ENCODE measurements around the gene CDK17. TPM values are rescaled to one million over a fixed set of nuclear protein-coding genes. Genes with fewer than 3 reads are reported as not detected.
"Not testable (repeated sequence)": the region's sequence is repeated elsewhere in the genome, so short reads cannot be mapped to it uniquely, and the experiment has no call there.

CDK17 gene
- polyA plus RNA-seq, 1 of the 3 experiments (the other 2 are of a cell fraction), result 11.7 TPM

GRCh38 chr12:96343347-96343954, 56.8 kb downstream of the CDK17 start:
- DNase-seq, result no peak
- Histone ChIP-seq H4K20me1 (ENCODE audit: insufficient read depth) (peaks cover 33% of the 10 kb centered on the region), H3K4me3 (ENCODE audit: low read depth in 2 of 2, low read length in 1 of 2) (no peak overlapping the region)

GRCh38 chr12:96339666-96340065, 60.6 kb downstream of the CDK17 start:
- H3K4me1 ChIP-seq (ENCODE audit: control insufficient read depth in 1 of 2, insufficient read depth in 2 of 2, low read depth in 1 of 2, low read length in 1 of 2); H3K4me3 ChIP-seq (ENCODE audit: low read depth in 2 of 2, low read length in 1 of 2); DNase-seq; H3K27me3 ChIP-seq (ENCODE audit: insufficient read depth); CTCF ChIA-PET; H2AFZ ChIP-seq (ENCODE audit: low read depth); H3F3A ChIP-seq (replicated peaks; ENCODE audit: insufficient read depth); H3K4me2 ChIP-seq; H3K9me2 ChIP-seq; H3K27ac ChIP-seq (ENCODE audit: low read depth in 2 of 2, low read length in 1 of 2); POLR2A ChIA-PET; H3K9ac ChIP-seq: not testable (repeated sequence)
- H3K36me3 ChIP-seq (replicated peaks in 1 of 2; ENCODE audit: control insufficient read depth in 1 of 2, insufficient read depth in 2 of 2, low read length in 1 of 2), result peaks cover 0 to 42% of the 10 kb centered on the region in 2 experiments
- H4K20me1 ChIP-seq (ENCODE audit: insufficient read depth), result peaks cover 24% of the 10 kb centered on the region
- WGBS (ENCODE audit: low lambda C conversion rate), result 97% methylated on average over 5 of the region's 5 CpGs
- peaks cover 22% of the 10 kb centered on the region for H3K9me3 ChIP-seq
- H3K79me2 ChIP-seq (ENCODE audit: insufficient read depth), result peaks cover 100% of the 10 kb centered on the region

More at GRCh38 chr12:96343347-96343954, 56.8 kb downstream of the CDK17 start:
- 100% methylated on average over 3 of the region's 3 CpGs for WGBS (ENCODE audit: low lambda C conversion rate)
- ChIA-PET CTCF (interaction anchor here (1.4 kb wide), 1 partner anchor 15 kb away, joined by 4 read pairs; no protein-coding TSS in a partner anchor), POLR2A (no interaction called here)
- no peak overlapping the region for H3K27ac ChIP-seq (ENCODE audit: low read depth in 2 of 2, low read length in 1 of 2)
- no peak overlapping the region for H2AFZ ChIP-seq (ENCODE audit: low read depth)
- H3K79me2 ChIP-seq (ENCODE audit: insufficient read depth), result peaks cover 99% of the 10 kb centered on the region
- H3K4me2 ChIP-seq, result no peak overlapping the region
- H3F3A ChIP-seq (replicated peaks; ENCODE audit: insufficient read depth), result peaks cover 4% of the 10 kb centered on the region
- H3K9me2 ChIP-seq, result no peaks in the 10 kb centered on the region
- peaks cover 11% of the 10 kb centered on the region for H3K9me3 ChIP-seq
- H3K9ac ChIP-seq, result no peak overlapping the region
- H3K36me3 ChIP-seq (replicated peaks in 1 of 2; ENCODE audit: control insufficient read depth in 1 of 2, insufficient read depth in 2 of 2, low read length in 1 of 2), result peaks cover 0 to 38% of the 10 kb centered on the region in 2 experiments
- H3K27me3 ChIP-seq (ENCODE audit: insufficient read depth), result no peaks in the 10 kb centered on the region
- H3K4me1 ChIP-seq (ENCODE audit: control insufficient read depth in 1 of 2, insufficient read depth in 2 of 2, low read depth in 1 of 2, low read length in 1 of 2), result no peaks in the 10 kb centered on the region
- TF ChIP-seq CTCF (IDR thresholded peaks at IDR 0.05) (no peak), TEAD4 (IDR thresholded peaks at IDR 0.05; ENCODE audit: borderline replicate concordance, insufficient read depth) (no peak), ZBTB33 (IDR thresholded peaks at IDR 0.05; ENCODE audit: borderline replicate concordance, low read depth) (no peak), YY1 (IDR thresholded peaks at IDR 0.05; ENCODE audit: low read depth) (no peak), GABPA (IDR thresholded peaks at IDR 0.05; ENCODE audit: low read depth) (no peak), NRF1 (IDR thresholded peaks at IDR 0.05; ENCODE audit: low read depth, low read length) (no peak)
